NCI-H146 treated with DMSO at 0.1 percent for 48 hours (cell line): ENCODE data around the gene URM1.

Experiments used
- DNase-seq: peaks from one replicate; lab custom pipeline; 2025; ENCODE audit not compliant: unreplicated experiment; lab: John Stamatoyannopoulos, UW

URM1 gene

GRCh38 chr9:128384801-128385495, 13.8 kb downstream of the URM1 start:
- no peak for DNase-seq

- DNase-seq, result no peak
Observed at GRCh38 chr9:128385496-128386460, 14.6 kb downstream of the URM1 start.

GRCh38 chr9:128388150-128388549, 17.0 kb downstream of the URM1 start:
- no peak for DNase-seq

DNA sequence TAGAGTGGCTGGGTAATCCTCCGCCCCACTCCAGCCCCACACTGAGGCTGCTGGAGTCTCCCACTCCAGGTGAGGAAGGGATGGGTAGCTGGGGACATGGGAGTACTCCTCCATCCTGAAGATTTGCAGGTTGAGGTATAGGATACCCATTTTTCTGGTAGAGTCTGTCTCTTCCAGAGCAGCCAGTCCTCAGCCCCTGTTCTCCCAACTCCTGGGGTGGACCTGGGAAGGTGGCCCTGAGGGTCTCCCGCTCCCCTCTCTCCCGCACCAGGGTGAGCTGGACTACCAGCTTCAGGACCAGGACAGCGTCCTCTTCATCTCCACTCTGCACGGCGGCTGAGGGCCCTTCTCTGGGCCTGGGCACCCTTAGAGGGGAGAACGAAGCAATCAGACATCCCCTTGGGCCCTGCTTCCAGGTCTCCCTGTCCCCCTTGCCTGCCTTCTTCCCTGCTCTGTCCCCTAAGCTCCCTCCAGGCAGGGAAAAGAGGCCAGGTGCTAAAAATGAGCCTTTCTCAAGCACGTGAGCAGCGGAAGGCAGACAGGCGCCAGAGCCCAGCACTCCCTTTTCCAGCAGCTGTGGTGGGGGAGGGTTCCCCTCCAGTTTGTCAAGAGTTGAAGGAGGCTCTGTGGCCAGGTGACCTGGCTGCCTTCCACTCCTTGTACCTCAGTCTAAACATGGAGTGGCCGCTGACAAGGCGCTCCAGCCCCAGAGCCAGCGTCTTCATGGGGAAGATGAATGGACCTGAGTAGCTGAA, 18.4 kb downstream of the URM1 start:
- DNase-seq, result no peak

- no peak for DNase-seq
Observed at GRCh38 chr9:128390150-128390812, 19.1 kb downstream of the URM1 start.

DNA sequence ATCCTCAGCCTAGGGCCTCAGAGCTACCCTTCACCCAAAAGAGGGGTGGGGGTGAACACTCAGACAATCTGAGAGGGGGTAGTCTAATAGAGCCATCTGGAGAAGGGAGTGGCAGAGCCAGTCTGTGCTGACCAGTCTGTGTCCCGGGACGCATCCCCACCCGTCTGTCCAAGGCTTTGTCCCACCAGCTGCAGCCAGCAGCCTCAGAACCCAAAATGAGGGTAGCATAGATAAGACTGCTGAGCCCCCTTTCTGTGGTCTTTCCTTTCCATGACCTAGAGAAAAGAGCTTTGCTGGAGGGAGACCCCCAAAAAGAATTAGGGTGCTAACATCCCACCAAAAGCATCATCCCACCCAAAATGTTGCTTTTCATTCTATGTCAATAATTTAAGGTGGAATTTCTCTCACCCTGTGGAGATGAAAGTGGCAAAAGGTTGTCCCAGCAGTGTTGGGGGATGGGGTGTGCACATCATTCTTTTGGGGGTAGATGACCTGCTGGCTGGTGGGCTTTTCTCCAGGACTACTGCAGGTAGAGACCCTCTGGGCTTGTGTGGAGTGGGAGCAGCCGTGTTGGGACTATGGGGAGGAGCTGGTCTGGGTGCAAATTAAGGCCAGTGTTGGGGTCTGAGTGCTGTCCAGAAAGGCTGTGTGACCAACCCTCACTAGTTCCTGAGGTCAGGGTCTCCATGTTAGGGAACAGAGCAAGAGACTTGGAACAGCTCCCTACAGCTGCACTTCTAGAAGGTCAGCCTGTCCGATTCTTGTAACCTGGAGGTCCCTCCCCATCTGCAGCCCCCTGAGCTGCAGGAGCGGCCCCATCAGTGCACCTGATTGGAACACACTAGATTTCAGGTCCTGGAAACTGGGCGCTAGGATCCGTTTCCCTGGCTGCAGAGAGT, 19.9 kb downstream of the URM1 start:
- DNase-seq, result no peak

DNA sequence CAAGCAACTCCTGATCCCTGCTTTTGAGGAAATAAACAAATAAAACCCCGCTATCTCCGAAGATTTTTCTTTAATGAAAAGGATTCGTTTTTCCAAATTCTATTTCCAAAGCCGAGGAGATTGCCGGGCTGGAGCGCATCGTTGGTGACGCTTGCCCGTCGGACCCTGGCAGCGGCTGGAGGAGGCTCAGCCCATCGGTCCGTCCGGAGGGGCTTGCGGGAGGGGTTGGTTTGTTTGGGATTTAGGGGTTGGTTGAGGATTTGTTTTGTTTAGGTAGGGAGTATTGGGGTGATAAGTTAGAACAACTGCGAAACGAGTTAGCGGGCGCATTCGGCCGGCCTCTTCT, 20.8 kb downstream of the URM1 start:
- DNase-seq, result no peak

GRCh38 chr9:128392302-128393144, 21.3 kb downstream of the URM1 start:
- no peak for DNase-seq

- DNase-seq, result no peak
Observed at GRCh38 chr9:128393145-128393775, 22.1 kb downstream of the URM1 start.

DNA sequence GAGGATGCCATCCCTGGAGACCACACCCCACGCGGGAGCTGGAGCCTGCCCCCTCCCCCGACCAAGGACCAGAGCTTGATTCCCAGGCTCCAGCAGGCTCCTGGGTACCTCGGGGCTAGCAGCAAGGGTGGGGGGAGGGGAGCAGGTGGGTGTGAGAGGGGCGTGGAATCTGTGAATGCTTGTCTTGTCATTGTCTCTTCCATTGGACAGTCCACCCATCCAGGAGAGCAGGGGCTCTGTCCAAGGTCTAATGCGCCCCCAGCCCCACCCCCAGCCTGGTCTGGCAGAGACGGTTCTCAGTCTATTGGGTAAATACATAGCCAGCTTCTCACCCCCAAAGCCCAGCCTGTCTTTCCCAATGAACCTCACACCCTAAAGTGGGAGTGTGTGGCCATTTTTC, 22.8 kb downstream of the URM1 start:
- no peak for DNase-seq

- DNase-seq, result no peak
Observed at GRCh38 chr9:128394379-128395168, 23.4 kb downstream of the URM1 start.

- no peak for DNase-seq
Observed at GRCh38 chr9:128396970-128397613, 25.9 kb downstream of the URM1 start.

- DNase-seq, result no peak
Observed at GRCh38 chr9:128397831-128398230, 26.7 kb downstream of the URM1 start.

- DNase-seq, result no peak
Observed at GRCh38 chr9:128399861-128400260, 28.7 kb downstream of the URM1 start.

DNA sequence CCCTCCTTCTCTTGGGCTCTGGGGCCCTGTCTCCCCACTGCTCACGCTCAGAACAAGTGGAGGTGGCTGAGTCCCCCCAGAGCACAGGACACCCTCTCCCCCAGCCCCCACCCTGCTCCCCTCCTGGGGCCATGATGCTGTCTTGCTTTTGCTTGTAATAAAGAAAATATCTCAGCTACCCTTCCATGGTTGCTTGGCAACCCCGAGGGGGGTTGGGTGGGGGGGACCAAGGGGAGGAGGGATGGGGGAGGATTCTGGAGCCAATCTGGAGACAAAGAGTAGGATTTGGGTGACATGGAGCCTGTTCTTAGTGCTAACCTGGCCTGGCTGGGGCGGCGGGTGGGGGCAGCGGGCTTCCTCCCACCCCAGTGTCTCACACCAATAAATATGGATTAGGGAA, 33.4 kb downstream of the URM1 start:
- no peak for DNase-seq

- DNase-seq, result no peak
Observed at GRCh38 chr9:128405077-128405779, 34.1 kb downstream of the URM1 start.

- no peak for DNase-seq
Observed at GRCh38 chr9:128405780-128406171, 34.6 kb downstream of the URM1 start.
